Uterus (tissue), 2 donors: ENCODE results near the gene AHNAK.

ENCODE experiments used
- POLR2A ChIP-seq, 2 donors: fragments of 450-650 bp; IDR thresholded peaks; one replicate each; pipeline ENCODE4 v1.6.1; 2016; ENCODE audit warnings: antibody characterized with exemption in 2 of 2, mild to moderate bottlenecking in 1 of 2, moderate library complexity in 1 of 2
- TF ChIP-seq, protein P1 (sequence below), 4 experiments: fragments of 200-600 bp in 2 of 4; fragments of 450-650 bp in 2 of 4; sonication (generic) in 2 of 4; IDR thresholded peaks; one replicate each; pipeline ENCODE4 v1.5.1; 2016 to 2019; ENCODE audit warnings: antibody characterized with exemption in 4 of 4, mild to moderate bottlenecking in 2 of 4, moderate library complexity in 1 of 4

DNA sequence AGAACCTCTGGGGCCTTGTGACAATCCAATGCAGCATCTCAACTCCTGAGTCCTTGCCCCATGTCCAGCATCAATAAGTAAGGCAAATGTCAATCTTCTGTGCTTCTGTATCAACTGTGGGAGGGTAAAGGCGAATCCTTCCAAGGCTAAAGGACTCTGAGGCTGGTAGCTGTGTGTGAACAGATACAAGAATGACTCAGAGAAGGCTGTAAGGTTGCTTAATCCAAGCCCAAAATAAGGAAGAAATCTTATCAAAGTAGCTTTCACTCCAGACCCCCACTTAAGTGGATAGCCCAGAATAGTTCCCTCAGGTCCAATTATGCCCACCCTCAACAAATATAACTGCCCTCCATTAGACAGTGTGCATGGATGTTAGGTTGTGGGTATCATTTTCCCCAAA, 155.9 kb downstream of the AHNAK start:
- TF ChIP-seq, protein P1, sequence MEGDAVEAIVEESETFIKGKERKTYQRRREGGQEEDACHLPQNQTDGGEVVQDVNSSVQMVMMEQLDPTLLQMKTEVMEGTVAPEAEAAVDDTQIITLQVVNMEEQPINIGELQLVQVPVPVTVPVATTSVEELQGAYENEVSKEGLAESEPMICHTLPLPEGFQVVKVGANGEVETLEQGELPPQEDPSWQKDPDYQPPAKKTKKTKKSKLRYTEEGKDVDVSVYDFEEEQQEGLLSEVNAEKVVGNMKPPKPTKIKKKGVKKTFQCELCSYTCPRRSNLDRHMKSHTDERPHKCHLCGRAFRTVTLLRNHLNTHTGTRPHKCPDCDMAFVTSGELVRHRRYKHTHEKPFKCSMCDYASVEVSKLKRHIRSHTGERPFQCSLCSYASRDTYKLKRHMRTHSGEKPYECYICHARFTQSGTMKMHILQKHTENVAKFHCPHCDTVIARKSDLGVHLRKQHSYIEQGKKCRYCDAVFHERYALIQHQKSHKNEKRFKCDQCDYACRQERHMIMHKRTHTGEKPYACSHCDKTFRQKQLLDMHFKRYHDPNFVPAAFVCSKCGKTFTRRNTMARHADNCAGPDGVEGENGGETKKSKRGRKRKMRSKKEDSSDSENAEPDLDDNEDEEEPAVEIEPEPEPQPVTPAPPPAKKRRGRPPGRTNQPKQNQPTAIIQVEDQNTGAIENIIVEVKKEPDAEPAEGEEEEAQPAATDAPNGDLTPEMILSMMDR (IDR thresholded peaks at IDR 0.05): no peak
- TF ChIP-seq POLR2A (IDR thresholded peaks at IDR 0.05): no peak
